NCI-H345 treated with DMSO at 0.1 percent for 48 hours (cell line): Measurements from ENCODE around the gene ST3GAL4.

Source experiments
- DNase-seq: peaks from one replicate; lab custom pipeline; 2025; ENCODE audit not compliant: unreplicated experiment; lab: John Stamatoyannopoulos, UW

ST3GAL4 gene

DNA sequence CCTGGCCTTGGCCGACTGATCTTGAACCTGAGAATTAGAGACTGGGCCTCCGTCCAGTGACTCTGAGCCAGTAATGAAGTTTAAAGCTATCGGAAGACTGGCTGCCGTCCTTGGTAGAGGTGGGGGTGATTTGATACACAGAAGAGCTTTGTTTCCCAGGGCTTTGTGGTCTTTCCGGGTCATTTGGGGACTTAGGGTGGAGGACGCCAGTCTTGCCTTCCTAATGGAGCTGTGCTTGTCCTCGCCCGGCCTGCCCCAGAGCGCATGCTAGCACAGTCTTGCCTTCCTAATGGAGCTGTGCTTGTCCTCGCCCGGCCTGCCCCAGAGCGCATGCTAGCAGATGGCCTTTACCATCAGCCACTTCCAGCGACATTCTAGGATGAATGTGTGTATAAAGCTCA, 65.8 kb downstream of the ST3GAL4 start:
- no peak for DNase-seq

DNA sequence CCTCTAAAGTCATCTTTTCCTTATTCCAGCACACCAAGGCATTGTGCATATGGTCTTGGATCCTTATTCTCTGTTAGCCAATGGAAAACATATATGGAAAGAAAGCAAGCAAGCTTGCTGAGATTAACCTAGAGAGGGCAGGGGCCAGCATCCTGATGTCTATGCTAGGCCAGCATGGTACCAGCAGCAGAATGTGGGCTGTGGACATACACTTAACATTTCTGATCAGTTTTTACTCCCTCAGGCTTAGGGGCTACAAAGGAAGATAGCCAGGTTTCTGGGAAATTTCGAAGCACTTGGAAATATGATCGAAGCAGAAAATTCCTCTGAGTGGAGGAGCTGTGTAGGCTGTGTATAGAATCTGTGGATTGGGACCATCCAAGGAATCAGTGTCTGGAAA, 67.0 kb downstream of the ST3GAL4 start:
- no peak for DNase-seq

DNA sequence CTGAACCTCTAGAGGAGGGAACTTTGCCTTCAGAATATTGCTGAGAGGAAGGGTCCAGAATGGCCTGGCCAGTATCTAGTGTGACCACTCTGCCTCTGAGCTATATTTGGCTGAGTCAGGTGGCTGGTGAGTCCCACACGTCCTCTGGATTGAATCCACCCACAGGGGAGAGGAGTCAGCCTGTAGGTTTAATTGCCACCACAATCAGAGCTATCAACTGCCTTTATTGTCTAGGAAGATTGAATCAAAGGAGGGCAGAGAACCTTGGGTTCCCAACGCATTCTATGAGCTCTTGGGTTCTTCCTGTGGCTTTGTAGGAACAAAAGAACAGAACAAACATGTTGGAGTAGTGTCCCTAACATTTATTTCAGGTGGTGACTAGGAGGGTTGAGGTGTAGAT, 67.7 kb downstream of the ST3GAL4 start:
- DNase-seq: no peak

DNA sequence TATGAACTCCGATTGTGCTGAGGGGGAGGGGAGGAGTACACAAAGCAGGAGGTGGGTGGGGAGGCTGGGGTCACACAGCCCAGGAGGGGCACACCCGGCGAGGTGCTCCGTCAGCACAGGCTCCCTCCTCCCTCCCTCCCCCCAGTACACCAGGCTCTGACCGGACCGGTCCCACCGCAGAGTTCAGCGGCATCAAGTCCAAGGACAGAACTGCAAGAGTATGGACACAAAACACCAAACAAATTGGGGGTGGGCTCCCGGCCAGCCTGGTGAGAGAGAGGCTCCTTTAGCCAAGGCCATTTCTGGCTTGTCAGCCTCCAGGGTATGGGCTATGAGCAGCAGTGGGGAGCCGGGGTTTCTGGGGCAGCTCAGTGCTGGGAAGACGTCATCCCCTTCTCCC, 68.3 kb downstream of the ST3GAL4 start:
- DNase-seq: no peak

DNA sequence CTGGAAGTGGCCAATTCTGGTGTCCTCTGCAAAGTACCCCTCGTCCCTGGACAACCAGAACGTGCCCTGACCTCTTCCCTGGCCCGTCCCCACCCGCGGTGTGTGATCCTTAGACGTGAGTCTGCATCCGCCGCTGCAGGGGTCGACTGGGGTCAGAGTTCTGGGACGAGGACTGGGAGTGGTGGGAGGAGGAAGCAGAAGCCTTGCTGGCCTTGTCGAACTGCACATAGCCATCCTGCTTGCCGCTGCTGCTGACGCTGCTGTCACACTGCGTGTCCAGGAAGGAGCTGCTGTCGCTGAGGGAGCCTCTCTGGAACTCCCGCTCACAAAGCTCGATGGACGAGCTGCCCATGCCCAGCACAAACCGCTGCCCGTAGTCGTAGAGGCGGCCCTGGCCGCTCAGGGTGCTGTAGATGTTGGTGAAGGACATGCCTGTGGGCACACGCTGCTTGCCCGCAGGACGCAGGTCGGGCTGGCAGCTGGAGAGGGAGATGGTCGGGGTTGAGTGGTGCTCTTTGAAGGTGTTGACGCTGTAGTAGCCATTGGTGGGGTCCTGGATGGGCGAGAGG, 69.1 kb downstream of the ST3GAL4 start:
- DNase-seq: no peak

DNA sequence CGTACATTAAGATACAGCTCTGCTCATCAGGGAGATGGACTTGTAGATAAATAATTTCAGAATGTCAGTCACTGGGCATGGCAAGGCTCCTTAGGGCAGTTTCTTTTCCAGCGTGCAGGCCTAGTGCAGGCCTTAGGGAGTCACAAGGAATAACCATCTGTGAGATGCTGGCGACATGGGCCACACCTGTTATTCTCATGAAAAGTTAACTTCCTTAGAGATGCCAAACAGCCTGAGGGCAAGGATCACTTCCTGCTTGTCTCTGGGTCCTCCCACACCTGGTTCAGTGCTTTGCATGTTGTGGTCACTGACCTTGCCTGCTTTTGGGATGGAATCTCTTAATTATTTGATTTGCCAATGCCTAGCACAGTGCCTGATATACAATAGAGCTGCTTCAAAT, 70.6 kb downstream of the ST3GAL4 start:
- no peak for DNase-seq

DNA sequence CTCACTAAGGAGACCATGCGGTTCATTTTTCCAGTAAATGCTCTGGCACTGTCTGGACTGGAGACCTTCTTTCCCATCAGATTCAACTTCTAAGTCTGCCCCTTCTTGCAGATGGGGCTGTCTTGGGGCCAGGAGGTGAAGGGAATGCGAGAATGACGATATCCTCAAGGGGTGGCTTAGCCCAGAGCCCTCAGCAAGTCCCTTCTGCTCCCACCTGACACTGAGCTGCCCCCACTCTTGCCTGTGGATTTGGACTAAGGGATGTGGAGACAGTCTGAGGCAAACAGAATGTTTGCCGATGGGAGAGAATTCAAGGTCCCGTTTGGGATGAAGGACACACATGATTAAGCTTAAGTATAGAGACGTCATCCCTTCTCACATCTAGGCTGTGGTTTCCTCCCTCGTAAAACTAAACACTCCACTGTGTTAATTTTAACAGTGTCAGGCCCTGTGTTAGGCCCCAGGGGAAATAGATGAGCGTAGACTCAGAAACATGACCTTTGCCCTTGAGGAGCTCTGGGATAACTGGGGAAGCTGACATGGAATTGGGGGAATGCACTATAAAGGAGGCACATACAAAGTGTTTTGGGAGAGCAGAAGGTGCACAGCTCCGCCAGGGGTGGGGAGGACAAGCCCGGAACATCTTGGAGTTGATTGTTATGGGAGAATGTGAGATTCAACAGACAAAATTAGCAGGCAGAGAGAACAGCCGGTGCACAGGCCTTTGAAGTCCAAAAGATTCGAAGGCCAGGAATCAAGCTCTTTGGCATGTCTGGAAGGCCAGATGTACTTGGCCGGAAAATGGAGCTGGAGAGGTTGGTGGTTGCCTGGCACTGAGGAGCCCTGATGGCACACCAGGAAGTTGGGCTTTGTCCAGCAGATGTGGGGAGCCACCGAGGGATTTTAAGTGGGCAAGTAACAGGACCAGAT, 71.6 kb downstream of the ST3GAL4 start:
- no peak for DNase-seq

DNA sequence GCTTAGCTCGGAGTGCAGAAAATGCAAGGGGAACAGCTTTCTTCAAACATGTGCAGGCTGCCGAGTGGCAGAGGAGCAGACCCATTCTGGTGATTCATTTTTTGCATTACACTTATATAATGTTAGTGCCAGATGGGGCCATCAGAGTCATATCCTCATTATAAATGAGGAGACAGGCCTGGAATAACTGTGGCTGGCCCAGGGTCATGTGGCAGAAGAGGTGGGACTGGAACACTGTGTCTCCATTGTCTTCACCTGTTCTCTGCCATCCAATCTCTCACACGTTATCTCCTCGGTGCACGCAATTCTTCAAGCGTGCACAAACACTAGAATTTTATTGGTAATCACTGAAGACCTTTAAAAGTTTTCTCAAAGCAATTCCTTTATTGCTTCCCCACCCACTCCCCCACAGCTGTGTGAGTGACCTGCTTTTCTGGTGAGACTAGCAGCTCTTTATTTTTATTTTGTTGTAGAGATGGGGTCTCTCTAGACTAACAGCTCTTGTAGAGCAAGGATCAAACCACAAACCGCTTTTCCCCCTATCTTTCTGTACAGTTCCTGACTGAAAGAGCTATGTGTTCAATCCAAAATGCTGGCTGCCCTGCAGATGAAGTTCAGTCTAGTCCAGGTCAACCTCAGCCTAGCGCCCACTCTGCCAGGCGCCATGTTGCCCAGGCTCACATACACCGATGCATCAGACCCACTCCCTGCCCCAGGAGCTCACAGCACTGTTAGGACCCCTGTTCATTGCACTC, 75.3 kb downstream of the ST3GAL4 start:
- DNase-seq: no peak

DNA sequence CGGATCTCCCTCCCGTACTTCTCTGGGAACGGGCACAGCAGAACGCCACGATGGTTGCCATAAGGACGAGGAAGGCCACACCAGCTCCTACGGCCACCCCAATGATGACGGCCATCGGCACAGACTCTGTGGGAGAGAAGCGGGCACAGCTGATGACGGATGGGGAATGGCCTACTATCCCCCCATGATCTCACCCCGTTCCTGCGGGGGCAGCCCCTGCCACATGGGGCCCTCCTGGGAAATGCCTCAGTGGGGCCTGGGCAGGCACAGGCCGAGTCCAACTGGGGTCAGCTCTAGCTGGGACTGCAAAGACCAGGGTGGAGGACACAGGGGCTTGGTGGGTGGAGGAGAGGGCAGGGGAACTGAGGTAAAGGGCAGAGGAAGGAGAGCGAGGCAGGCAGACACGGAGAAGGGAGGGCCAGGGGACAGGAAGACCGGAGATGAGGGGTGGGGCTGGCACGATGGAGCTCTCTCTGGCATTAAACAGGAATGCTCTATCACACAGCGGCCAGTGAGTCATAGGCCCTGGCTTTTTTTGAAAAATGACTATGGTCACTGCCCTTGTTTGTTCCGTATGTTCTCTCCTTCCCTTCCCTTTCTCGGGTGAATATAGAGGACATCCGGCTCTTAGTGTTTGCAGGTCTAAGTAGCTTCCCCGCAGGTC, 76.0 kb downstream of the ST3GAL4 start:
- DNase-seq: no peak

DNA sequence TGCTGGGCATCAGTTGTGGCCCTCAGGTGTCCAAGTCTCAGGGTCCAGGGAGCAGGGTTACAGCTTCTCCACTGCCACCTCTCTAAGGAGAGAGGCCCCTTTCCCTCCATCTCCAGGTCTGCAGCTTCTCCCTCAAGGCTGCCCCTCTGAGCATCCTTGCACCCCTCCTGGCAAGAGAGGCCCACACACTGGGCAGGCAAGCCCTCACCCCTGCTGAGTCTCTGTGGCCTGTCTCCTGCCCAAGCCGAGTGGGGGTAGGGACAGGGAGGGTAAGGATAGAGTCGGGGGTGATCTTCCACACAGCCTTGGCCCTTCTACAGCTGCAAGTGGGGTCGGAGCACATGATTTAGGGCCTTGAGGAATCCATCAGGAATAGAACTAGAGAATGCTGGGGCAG, 76.6 kb downstream of the ST3GAL4 start:
- DNase-seq: no peak

DNA sequence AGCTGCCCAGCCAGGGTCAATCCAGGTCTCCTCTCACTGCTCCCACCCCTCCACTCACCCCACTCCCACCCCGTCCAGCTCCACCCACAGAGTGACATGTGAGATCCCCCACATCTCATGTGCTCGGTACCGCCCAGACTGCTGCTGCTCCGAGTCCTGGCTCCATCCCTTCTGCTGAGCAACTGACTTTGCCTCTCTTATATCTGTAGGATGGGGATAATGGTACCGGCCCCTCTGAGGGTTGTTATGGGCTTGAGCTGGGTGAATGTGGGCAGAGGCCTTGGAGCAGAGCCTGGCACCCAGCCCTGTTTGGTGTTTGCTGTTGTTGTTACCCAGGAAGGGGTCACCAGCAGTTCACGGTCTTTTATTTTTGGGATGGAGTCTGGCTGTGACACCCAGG, 77.0 kb downstream of the ST3GAL4 start:
- no peak for DNase-seq

DNA sequence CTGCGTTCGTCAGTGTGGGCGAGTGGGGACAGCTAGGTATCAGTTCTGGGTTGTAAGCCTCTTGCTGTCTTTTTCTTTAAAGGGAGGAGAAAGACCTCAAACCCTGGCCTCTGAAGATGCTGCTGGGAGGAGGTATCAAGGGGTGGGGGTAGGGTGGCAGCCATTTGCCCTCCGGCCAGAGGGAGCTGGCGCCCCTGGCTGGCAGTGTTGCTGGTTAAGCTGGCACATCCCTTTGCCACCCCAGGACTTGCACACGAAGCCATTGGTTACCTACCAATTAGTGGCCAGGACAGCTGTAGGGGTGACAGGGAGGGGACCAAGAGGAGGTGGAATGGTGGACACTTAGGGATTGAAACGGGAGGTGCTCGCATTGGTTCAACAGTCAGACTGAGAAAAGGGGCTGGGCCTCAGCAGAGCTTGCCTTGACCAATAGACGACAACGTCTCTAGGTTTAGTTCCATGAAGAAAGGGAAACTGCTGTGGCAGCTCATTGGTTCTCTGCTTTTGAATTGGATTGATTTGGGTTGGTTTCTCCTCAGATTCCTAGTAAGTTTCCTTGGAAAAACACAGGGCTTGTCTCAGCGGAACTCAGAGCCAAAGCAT, 77.9 kb downstream of the ST3GAL4 start:
- DNase-seq: no peak

DNA sequence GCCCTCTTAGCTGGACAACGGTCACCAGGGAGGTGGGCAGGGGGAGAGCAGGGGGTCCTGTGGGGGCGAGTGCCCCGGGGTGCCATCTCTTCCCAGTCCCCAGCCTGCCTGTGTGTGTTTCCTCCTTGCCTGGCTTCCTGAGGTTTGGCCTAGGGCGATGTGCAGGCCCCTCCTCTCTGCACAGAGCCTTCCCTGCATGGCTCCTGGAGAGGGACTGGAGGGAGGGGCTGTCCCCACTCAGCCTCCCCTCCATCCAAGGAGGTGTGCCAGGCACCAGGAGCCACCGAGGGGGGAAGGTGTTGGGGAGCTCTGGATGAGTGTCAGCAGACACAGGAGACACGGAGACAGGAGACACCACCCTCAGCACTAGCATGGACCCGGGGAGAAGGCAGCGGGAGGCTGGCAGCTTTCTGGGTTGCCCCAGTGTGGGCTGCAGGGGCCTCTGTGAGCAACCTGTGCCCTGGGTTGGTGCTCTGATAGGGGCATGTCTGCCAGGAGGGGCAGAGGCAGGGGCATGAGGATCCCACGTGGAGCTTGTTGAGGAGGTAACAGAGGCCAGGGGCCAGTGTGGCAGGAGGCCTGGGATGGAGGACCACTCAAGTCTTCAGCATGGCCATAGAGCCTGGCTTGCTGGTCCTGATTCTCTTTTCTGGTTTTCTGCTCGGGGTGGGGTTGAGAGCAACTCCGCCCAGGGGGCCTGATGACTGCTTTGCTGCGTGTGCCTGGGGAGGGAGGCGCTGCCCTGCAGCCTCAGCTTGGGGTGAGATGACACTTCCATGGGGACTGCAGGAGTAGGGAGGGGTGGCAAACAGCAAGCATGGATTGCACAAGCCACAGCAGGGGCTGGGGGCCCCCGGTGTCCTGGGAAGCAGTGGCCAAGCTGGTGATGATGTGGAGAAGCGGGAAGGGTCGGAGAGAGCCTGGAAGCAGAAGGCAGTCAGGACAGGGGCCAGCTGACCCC, 78.8 kb downstream of the ST3GAL4 start:
- no peak for DNase-seq

DNA sequence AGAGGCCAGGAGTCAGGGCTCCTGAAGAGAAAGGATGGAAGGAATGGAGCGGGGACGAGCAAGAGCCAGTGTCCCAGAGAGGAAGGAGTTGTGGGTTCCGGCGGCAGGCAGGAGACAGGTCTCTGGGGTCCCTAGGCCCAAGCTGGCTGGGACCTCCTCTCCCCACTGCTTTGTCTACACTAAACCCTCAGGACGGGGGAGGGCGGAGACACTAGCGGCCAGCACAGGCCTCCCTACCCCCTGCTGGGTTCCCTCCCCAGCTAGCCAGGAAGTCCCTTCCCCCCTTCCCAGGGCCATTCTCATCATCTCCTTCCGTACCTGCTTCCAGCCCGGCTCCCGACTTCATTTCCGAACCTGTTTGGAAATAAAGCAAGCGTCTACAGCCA, 79.5 kb downstream of the ST3GAL4 start:
- no peak for DNase-seq

DNA sequence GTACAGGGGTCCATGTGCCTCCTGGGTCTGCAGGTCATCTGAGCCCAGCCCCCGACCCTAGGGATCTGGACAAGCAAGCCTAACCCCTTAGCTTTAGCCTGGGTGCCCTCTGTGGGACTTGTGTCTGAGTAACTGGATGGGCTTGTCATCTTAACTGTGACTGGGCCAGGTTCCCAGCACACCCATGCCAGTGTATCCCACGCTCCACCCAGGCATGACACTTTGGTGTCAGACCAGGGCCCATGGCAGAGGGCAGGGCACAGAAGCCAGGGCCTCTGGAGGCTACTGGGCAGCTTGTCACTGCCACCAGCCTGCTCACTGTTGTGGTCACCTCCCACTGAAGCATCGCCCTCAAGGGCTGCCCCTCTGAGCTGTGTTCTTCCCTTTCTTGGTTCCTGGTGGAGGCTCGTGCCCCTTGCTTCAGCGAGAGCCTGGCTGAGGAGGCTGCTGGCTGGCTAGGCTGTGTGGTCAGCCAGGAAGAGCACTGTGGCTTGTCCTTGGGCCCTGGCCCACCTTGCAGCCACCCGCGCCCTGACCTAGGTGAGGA, 80.8 kb downstream of the ST3GAL4 start:
- DNase-seq: no peak

DNA sequence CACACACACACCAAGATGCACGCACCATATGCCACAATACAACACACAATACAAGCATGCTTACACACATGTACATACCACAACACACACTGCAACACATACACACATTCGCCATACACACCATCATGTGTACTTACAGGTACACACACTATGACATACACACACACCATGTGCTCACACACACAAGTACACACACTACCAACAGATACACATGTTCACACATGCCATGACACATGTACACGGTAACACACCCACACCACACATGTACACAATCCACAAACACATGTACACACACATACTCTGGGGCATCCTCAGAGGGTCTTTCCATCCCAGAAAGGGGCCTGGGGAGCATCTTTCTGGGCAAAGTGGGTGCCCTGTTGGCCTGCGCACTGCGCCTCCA, 82.2 kb downstream of the ST3GAL4 start:
- DNase-seq: no peak

DNA sequence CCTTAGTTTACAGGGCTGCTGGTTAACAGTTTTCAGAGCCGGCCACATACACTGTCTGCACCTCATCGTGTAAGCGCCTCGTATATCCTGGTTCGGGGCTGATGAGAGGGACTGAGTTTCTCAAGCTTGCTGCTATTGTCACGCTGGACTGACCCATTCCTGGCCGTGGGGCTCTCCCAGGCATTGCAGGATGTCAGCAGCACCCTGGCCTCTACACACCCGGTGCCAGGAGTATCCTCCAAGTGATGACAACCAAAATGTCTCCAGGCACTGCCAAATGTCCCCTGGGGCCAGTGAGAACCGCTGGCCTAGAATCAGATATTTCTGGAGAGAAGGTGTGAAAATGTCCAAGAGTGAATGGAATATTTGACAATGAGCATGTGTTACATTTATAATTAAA, 82.8 kb downstream of the ST3GAL4 start:
- no peak for DNase-seq

DNA sequence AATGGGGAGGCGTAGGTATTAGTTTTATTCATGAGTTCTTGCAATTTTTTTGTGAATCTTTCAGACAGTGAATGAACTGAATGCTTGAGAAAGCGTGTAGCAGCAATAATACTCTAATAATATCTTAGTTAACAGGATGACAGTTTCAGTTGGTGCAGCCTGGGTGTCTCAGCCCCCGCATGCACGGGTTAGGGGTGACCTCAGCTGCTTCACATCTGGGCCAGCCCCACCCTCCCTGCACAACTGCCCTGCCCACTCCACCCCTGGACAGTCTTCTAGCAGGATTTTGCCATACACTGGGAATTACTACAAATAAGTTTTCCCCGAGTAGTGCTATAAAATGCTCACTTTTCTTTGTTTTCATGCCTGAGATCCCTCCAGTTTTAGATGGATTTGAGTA, 83.2 kb downstream of the ST3GAL4 start:
- no peak for DNase-seq

DNA sequence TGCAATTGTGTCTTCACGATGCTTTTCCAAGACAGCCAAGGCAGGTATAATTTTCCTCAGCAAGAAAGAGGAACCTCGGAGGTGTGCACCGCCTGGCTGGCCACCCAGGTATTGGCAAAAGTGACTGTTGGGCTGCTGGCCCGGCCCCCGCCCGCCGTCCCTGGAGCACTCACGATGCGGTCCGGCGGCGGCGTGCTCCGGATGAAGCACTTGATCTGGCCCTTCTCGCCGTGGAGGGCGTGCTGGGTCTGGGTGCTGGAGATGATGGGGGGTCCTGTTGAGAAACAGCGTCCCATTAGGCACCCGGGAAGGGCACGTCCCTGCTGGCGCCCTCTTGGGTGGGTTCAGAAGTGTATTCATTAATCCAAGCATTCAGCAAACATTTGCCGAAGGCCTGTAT, 84.8 kb downstream of the ST3GAL4 start:
- DNase-seq: no peak
